Tibial nerve (tissue), 4 donors: ENCODE measurements around the gene NKD1. TPM values are rescaled to one million over a fixed set of nuclear protein-coding genes. Genes with fewer than 3 reads are reported as not detected.

Source experiments
- DNase-seq, 2 donors: peaks; one replicate each; pipeline ENCODE4 v3.0.0-alpha.2; 2019; ENCODE audit warnings: low spot score in 2 of 2
- H3K27ac ChIP-seq, 4 donors: fragments of 200-600 bp; sonication (generic) in 3 of 4; one replicate each; pipeline ENCODE4 v1.5.1; 2017 to 2019; ENCODE audit warnings: mild to moderate bottlenecking in 1 of 4
- H3K27me3 ChIP-seq, 2 donors: fragments of 200-600 bp; sonication (generic) in 1 of 2; one replicate each; pipeline versions ENCODE4 v1.5.1 to v1.6.0; 2017 to 2019
- H3K36me3 ChIP-seq, 3 donors: fragments of 200-600 bp; sonication (generic); one replicate each; pipeline ENCODE4 v1.5.1; 2018 to 2019
- H3K4me1 ChIP-seq, 4 donors: fragments of 200-600 bp; sonication (generic) in 3 of 4; one replicate each; pipeline ENCODE4 v1.5.1; 2017 to 2019
- H3K4me3 ChIP-seq, 4 donors: fragments of 200-600 bp; sonication (generic) in 3 of 4; one replicate each; pipeline ENCODE4 v1.5.1; 2017 to 2019; ENCODE audit warnings: mild to moderate bottlenecking in 1 of 4, moderate library complexity in 1 of 4
- H3K9me3 ChIP-seq, 4 donors: fragments of 200-600 bp; sonication (generic) in 3 of 4; one replicate each; pipeline ENCODE4 v1.5.1; 2017 to 2019
- CTCF ChIP-seq, 5 experiments: fragments of 200-600 bp in 3 of 5; fragments of 450-650 bp in 2 of 5; sonication (generic) in 3 of 5; IDR thresholded peaks; one replicate each; pipeline ENCODE4 v1.5.1; 2016 to 2019; ENCODE audit warnings: antibody characterized with exemption in 5 of 5, mild to moderate bottlenecking in 3 of 5, moderate library complexity in 2 of 5
- EP300 ChIP-seq, 2 donors: sonication (generic); formaldehyde crosslinking; IDR thresholded peaks; one replicate each; pipeline ENCODE4 v1.6.1; 2017; ENCODE audit warnings: antibody characterized with exemption in 2 of 2, mild to moderate bottlenecking in 1 of 2
- POLR2A ChIP-seq, 2 donors: fragments of 450-650 bp; IDR thresholded peaks; one replicate each; pipeline ENCODE4 v1.6.1; 2017; ENCODE audit warnings: antibody characterized with exemption in 2 of 2, mild to moderate bottlenecking in 2 of 2, moderate library complexity in 2 of 2
- WGBS, 2 donors: methylation state at CpG; one replicate each; pipeline ENCODE4 v1.1.5; 2018; 5-methylcytosine and 5-hydroxymethylcytosine counted together
- total RNA-seq, 4 donors: library from RNA; depleted of rRNA; stranded (reverse); fragments of >200 nt; gene quantifications; one replicate each; pipeline ENCODE4 v1.1.0, GENCODE V29; 2016

Gene NKD1
- total RNA-seq, 4 donors from 2014 or later = 20.1 to 92.4 (median 43.1) TPM

- WGBS, 2 donors = 90 to 95% methylated on average over 9 to 10 of the region's 11 CpGs
- H3K9me3 ChIP-seq = no peaks in the 10 kb centered on the region
- peak overlapping the region in 1 of 4 donors; percentile 12 for H3K27ac ChIP-seq
- no peaks in the 10 kb centered on the region for H3K36me3 ChIP-seq
- no peak for DNase-seq
- peaks cover 0 to 57% (median 7%) of the 10 kb centered on the region in 4 donors for H3K4me1 ChIP-seq
- no peak for TF ChIP-seq POLR2A (IDR thresholded peaks at IDR 0.05)
- no peak for TF ChIP-seq CTCF (IDR thresholded peaks at IDR 0.05)
- no peak for TF ChIP-seq EP300 (IDR thresholded peaks at IDR 0.05)
- H3K27me3 ChIP-seq = no peaks in the 10 kb centered on the region
- H3K4me3 ChIP-seq = no peak overlapping the region
Observed at GRCh38 chr16:50570808-50571598, 22.8 kb downstream of the NKD1 start.

GRCh38 chr16:50571786-50572185, 23.6 kb downstream of the NKD1 start:
- no peaks in the 10 kb centered on the region for H3K36me3 ChIP-seq

GRCh38 chr16:50572700-50573099, 24.5 kb downstream of the NKD1 start:
- WGBS, 2 donors = 72 to 74% methylated on average over 7 of the region's 7 CpGs
- TF ChIP-seq EP300 (IDR thresholded peaks at IDR 0.05) = no peak
- no peak for TF ChIP-seq POLR2A (IDR thresholded peaks at IDR 0.05)
- no peak for TF ChIP-seq CTCF (IDR thresholded peaks at IDR 0.05)
- DNase-seq = no peak
- H3K36me3 ChIP-seq = no peaks in the 10 kb centered on the region
- H3K27me3 ChIP-seq = no peaks in the 10 kb centered on the region
- no peak overlapping the region for H3K4me3 ChIP-seq
- H3K4me1 ChIP-seq = peaks cover 0 to 40% (median 5%) of the 10 kb centered on the region in 4 donors
- peak overlapping the region in 2 of 4 donors; percentile 43 to 72 for H3K27ac ChIP-seq
- H3K9me3 ChIP-seq = no peaks in the 10 kb centered on the region

More at GRCh38 chr16:50571786-50572185, 23.6 kb downstream of the NKD1 start:
- WGBS, 2 donors = 93 to 96% methylated on average over 7 of the region's 7 CpGs
- TF ChIP-seq CTCF (IDR thresholded peaks at IDR 0.05) (no peak), POLR2A (IDR thresholded peaks at IDR 0.05) (no peak), EP300 (IDR thresholded peaks at IDR 0.05) (no peak)
- DNase-seq = no peak
- Histone ChIP-seq H3K4me1 (peaks cover 0 to 49% (median 7%) of the 10 kb centered on the region in 4 donors), H3K27me3 (no peaks in the 10 kb centered on the region), H3K27ac (peak overlapping the region in 1 of 4 donors; percentile 43), H3K9me3 (no peaks in the 10 kb centered on the region), H3K4me3 (no peak overlapping the region)

GRCh38 chr16:50573279-50573678, 25.1 kb downstream of the NKD1 start:
- peak overlapping the region in 2 of 4 donors; percentile 26 to 72 for H3K27ac ChIP-seq
- no peaks in the 10 kb centered on the region for H3K36me3 ChIP-seq
- H3K4me1 ChIP-seq = peaks cover 0 to 35% (median 3%) of the 10 kb centered on the region in 4 donors
- 88% methylated on average over 5 of the region's 5 CpGs for WGBS, 2 donors
- no peak for DNase-seq
- H3K4me3 ChIP-seq = no peak overlapping the region
- no peaks in the 10 kb centered on the region for H3K9me3 ChIP-seq
- no peak for TF ChIP-seq CTCF (IDR thresholded peaks at IDR 0.05)
- H3K27me3 ChIP-seq = no peaks in the 10 kb centered on the region

- Histone ChIP-seq H3K27me3 (no peaks in the 10 kb centered on the region), H3K36me3 (peaks cover 0 to 5% (median 0%) of the 10 kb centered on the region in 3 donors), H3K9me3 (no peaks in the 10 kb centered on the region), H3K4me3 (no peak overlapping the region), H3K27ac (peak overlapping the region in 3 of 4 donors; percentile 47 to 88 (median 72)), H3K4me1 (peaks cover 0 to 30% (median 3%) of the 10 kb centered on the region in 4 donors)
- 34 to 36% methylated on average over 14 of the region's 14 CpGs for WGBS, 2 donors
- TF ChIP-seq POLR2A (IDR thresholded peaks at IDR 0.05) (no peak), EP300 (IDR thresholded peaks at IDR 0.05) (no peak), CTCF (IDR thresholded peaks at IDR 0.05) (no peak)
- no peak for DNase-seq
Observed at GRCh38 chr16:50573947-50574744, 25.9 kb downstream of the NKD1 start.
